ENCODE measurements around the gene ACP2. TPM values are rescaled to one million over a fixed set of nuclear protein-coding genes. Genes with fewer than 3 reads are reported as not detected.
A peak's percentile ranks its signal among the peaks of the same experiment; 100 is the strongest.
"Not testable (repeated sequence)": the region's sequence is repeated elsewhere in the genome, so short reads cannot be mapped to it uniquely, and the experiment has no call there.

ACP2 gene
- total RNA-seq, 1 experiment from 2014 or later: 38.8 TPM

DNA sequence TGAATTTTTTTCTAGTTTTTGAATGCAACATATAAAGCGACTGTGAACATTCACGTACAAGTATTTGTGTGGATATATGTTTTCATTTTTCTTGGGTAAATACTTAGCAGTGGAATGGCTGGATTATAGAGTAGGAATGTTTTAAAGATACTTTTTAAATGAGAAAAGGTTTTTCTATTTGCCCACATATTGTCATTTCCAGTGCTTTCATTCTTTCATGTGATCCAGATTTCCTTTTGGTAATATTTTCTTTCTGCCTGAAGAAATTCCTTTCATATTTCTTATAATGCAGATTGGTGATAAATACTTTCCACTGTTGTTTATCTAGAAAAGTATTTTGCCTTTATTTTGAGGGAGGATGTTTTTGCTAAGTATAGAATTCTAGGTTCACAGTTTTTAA lies 25.9 kb downstream of the ACP2 start:
- no peak for DNase-seq (ENCODE audit: low read depth, low spot score)
- in situ Hi-C loops (cut with HindIII; ENCODE audit: low pct_unique_long_range_greater_than_20kb, low sequenced_read_pairs): no loop called here

DNA sequence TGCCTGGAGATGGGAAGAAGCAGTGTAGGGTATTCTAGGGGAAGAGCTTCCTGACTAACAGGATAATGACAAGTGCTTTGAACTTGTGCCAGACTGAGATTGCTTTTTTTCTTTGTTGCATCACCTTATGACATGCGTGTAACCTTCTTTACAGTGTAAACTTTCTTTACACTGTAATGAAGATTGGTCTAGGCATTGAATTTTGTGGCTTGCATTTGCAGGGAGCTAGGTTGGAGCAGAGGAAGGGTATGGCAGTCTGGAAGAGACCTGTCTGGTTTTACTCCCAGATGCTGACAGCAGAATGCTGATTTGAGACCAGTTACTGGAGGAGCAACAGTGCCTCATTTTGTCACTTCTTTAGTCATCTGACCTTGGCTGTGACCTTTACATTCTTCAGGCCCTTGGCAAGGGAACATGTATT lies 28.2 kb downstream of the ACP2 start:
- in situ Hi-C loops (cut with HindIII; ENCODE audit: low pct_unique_long_range_greater_than_20kb, low sequenced_read_pairs): no loop called here
- no peak for DNase-seq (ENCODE audit: low read depth, low spot score)

DNA sequence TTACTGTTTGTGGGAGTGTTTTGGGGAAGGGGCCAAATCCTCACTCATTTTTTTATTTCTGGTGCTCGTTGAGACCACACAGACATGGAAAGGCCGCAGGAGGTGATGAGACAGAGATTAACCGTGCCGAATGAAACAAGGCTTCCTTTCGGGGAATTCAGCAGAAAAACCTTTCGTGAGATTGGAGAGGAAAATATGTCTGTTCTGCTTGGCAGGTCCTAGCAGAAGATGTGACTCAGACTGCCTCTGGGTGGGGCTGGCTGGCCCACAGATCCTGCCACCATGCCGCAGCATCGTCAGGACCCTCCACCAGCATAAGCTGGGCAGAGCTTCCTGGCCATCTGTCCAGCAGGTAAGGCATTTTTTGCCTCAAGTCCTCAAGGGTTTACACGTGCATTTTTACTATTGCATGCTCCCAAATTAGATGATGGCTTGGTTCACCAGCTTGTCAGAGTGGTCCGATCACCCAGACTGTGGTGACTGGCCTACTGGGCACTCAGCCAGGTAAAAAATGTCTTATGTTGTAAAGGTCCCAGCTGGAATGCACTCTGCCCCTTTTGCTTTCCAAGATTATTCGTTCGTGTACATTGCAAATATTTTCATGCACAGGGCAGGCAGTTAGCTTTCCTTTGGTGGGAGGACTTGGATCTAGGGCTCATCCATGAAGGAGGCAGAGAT lies 32.4 kb downstream of the ACP2 start:
- peak; percentile 39 for DNase-seq (ENCODE audit: low read depth, low spot score)
- in situ Hi-C loops (cut with HindIII; ENCODE audit: low pct_unique_long_range_greater_than_20kb, low sequenced_read_pairs): no loop called here

GRCh38 chr11:47215366-47215910 lies 33.2 kb downstream of the ACP2 start:
- no peak for DNase-seq (ENCODE audit: low read depth, low spot score)
- in situ Hi-C loops (cut with HindIII; ENCODE audit: low pct_unique_long_range_greater_than_20kb, low sequenced_read_pairs): no loop called here

GRCh38 chr11:47213950-47214565 lies 34.6 kb downstream of the ACP2 start:
- DNase-seq (ENCODE audit: low read depth, low spot score): peak; percentile 95
- in situ Hi-C loops (cut with HindIII; ENCODE audit: low pct_unique_long_range_greater_than_20kb, low sequenced_read_pairs): no loop called here

DNA sequence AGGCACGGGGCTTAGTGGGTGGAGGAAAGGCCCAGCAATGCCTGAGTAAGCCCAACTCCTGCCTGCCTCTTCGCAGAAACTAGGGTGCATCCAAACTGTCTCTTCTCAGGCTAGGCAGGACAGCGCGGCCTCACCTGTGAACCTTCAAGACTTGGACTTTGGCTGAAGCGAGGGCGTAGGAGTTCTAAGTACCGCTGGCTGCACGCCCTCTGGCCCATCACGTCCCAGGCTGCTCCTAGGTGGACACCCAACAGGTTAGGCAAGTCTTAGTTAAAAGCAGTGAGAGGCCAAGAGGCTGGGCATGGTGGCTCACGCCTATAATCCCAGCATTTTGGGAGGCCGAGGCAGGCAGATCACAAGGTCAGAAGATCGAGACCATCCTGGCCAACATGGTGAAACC lies 35.7 kb downstream of the ACP2 start:
- in situ Hi-C loops (cut with HindIII; ENCODE audit: low pct_unique_long_range_greater_than_20kb, low sequenced_read_pairs): no loop called here
- DNase-seq (ENCODE audit: low read depth, low spot score): no peak

- DNase-seq (ENCODE audit: low read depth, low spot score): no peak
- in situ Hi-C loops (cut with HindIII; ENCODE audit: low pct_unique_long_range_greater_than_20kb, low sequenced_read_pairs): no loop called here
Measured at GRCh38 chr11:47208628-47209027, 40.0 kb downstream of the ACP2 start.

DNA sequence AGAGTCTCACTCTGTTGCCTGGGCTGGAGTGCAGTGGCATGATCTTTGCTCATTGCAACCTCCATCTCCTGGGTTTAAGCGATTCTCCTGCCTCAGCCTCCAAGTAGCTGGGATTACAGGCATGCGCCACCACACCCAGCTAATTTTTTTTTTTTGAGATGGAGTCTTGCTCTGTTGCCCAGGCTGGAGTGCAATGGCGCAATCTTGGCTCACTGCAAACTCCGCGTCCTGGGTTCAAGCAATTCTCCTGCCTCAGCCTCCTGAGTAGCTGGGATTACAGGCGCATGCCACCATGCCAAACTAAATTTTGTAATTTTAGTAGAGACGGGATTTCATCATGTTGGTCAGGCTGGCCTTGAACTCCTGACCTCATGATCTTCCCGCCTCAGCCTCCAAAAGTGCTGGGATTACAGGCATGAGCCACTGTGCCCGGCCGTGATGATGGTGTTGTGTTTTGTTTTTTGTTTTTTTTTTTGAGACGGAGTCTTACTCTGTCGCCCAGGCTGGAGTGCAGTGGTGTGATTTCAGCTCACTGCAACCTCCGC lies 40.5 kb downstream of the ACP2 start:
- DNase-seq (ENCODE audit: low read depth, low spot score); in situ Hi-C loops (cut with HindIII; ENCODE audit: low pct_unique_long_range_greater_than_20kb, low sequenced_read_pairs): not testable (repeated sequence)

DNA sequence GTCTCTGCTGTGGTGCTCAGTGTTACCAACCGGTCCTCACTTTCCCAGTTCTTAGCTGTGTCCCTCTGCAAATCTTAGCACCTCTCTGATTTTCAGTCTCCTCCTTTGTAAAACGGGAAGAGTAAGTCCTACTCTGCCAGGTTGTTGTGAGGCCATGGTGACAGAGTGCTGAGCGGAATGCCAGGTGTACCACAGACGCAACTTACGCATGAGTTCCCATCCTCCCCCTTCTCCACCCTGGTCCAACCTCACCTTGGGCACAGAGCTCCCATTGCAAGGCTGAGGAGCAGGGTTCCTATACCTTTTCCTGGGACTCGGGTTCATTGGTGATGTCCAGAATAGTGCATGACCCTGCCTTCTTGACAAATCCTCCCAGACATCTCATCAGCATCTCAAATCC lies 41.2 kb downstream of the ACP2 start:
- in situ Hi-C loops (cut with HindIII; ENCODE audit: low pct_unique_long_range_greater_than_20kb, low sequenced_read_pairs): no loop called here
- DNase-seq (ENCODE audit: low read depth, low spot score): no peak

- in situ Hi-C loops (cut with HindIII; ENCODE audit: low pct_unique_long_range_greater_than_20kb, low sequenced_read_pairs); DNase-seq (ENCODE audit: low read depth, low spot score): not testable (repeated sequence)
Measured at GRCh38 chr11:47206577-47206976, 42.0 kb downstream of the ACP2 start.

- no peak for DNase-seq (ENCODE audit: low read depth, low spot score)
- in situ Hi-C loops (cut with HindIII; ENCODE audit: low pct_unique_long_range_greater_than_20kb, low sequenced_read_pairs): no loop called here
Measured at GRCh38 chr11:47204637-47204989, 44.0 kb downstream of the ACP2 start.

DNA sequence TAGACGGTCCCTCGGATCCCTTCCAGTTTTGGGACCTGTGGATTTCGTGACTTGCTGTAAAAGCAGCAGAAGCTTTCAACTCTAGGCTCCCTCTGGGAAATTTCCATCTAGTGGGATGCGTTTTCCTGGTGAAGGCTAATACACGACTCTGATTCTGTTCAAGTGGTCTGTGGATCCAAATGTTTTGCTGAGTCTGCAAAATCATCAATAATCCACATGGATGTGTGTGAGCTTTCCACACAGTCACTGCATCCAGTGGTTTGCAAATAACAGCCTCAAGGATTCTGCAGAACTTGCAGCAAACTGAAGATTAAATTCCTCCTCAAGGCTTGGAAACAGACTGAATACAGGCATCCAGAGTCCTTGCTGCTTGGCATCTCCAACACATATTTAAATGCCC lies 46.0 kb downstream of the ACP2 start:
- in situ Hi-C loops (cut with HindIII; ENCODE audit: low pct_unique_long_range_greater_than_20kb, low sequenced_read_pairs): no loop called here
- no peak for DNase-seq (ENCODE audit: low read depth, low spot score)

DNA sequence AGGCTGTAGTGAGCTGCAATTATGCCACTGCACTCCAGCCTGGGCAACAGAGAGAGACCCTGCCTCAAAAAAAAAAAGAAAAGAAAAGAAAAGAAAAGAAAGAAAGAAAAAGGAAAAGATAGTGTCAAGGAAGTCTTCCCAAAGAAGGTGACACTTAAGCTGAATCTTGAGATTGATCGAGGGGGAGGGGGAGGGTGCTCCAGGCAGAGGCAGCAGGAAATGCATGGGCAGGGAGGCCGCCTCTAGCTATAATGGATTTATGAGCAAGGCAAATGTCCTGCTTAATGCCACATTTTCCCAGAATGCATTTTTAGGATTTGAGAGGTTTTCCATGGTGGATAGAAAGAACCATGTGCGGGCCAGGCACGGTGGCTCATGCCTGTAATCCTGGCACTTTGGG lies 47.6 kb downstream of the ACP2 start:
- DNase-seq (ENCODE audit: low read depth, low spot score): no peak
- in situ Hi-C loops (cut with HindIII; ENCODE audit: low pct_unique_long_range_greater_than_20kb, low sequenced_read_pairs): no loop called here

DNA sequence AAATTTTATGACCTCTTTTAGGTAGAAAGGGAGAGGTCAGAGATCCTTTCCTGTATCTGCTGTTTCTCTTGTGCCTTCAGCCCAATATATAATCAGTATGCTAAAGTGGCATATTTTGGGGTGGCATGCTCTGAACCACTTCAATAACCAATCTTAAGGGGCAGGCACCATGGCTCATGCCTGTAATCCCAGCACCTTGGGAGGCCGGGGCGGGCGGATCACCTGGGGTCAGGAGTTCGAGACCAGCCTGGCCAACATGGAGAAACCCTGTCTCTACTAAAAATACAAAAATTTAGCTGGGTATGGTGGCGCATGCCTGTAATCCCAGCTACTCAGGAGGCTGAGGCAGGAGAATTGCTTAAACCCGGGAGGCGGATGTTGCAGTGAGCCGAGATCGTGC lies 50.5 kb downstream of the ACP2 start:
- in situ Hi-C loops (cut with HindIII; ENCODE audit: low pct_unique_long_range_greater_than_20kb, low sequenced_read_pairs); DNase-seq (ENCODE audit: low read depth, low spot score): not testable (repeated sequence)

- in situ Hi-C loops (cut with HindIII; ENCODE audit: low pct_unique_long_range_greater_than_20kb, low sequenced_read_pairs): no loop called here
- no peak for DNase-seq (ENCODE audit: low read depth, low spot score)
Measured at GRCh38 chr11:47192111-47192510, 56.5 kb downstream of the ACP2 start.

DNA sequence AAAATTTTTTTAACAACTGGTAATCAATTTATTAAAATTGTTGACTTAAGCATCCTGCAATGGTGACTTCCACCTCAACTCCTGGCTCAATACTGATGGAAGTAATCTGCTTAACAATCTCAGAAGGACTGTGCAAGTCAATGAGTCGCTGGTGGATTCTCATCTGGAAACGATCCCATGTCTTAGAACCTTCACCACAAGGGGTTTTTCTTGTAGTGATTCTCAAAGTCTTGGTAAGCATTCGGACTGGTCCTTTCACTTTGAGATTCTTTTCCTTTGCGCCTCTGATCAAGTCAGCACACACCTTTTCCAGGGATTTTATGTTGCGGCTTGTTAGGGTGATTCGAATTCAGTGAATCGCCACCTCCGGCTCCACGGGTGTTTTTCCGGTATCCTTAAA lies 57.5 kb downstream of the ACP2 start:
- in situ Hi-C loops (cut with HindIII; ENCODE audit: low pct_unique_long_range_greater_than_20kb, low sequenced_read_pairs): not testable (repeated sequence)

More for the DNA sequence above, 57.5 kb downstream of the ACP2 start:
- not testable (repeated sequence) for DNase-seq (ENCODE audit: low read depth, low spot score)

Data from SK-MEL-5 (cell line).